GM12878 (cell line): ENCODE data around the gene CAB39. TPM values are rescaled to one million over a fixed set of nuclear protein-coding genes. Genes with fewer than 3 reads are reported as not detected.
A peak's percentile ranks its signal among the peaks of the same experiment; 100 is the strongest.

Source experiments
- ATAC-seq: fragments of 200-7000 bp; cut with Tn5 transposase; 3 replicates; pipeline ENCODE4 v1.9.1; 2020; ENCODE audit warnings: mild to moderate bottlenecking, moderate library complexity
- BruUV-seq: library from RNA; stranded (reverse); fragments of 400-500 nt; replicated peaks from 2 replicates; lab custom pipeline; 2021; lab: Mats Ljungman, UMichigan
- CTCF ChIA-PET: fragments of 300-600 bp; sonication (Branson Sonifier 250); formaldehyde crosslinking; extraction: SDS; loops from one replicate; lab custom pipeline; 2021; ENCODE audit warnings: inconsistent platforms; lab: Yijun Ruan, JAX
- POLR2A ChIA-PET: fragments of 350-600 bp; formaldehyde crosslinking; extraction: SDS; loops from one replicate; lab custom pipeline; 2021; ENCODE audit warnings: inconsistent platforms; lab: Charles Lee
- RAD21 ChIA-PET: fragments of 300-600 bp; sonication (Branson Sonifier 250); formaldehyde crosslinking; loops from one replicate; lab custom pipeline; 2023; ENCODE audit warnings: antibody characterized with exemption; ENCODE audit not compliant: unreplicated experiment; lab: Charles Lee
- SMC1A ChIA-PET: fragments of 300-600 bp; sonication (Branson Sonifier 250); formaldehyde crosslinking; loops from one replicate; lab custom pipeline; 2023; ENCODE audit not compliant: unreplicated experiment, uncharacterized antibody; lab: Charles Lee
- DNase-seq: peaks from one replicate; pipeline ENCODE4 v3.0.0-alpha.2; 2011; ENCODE audit warnings: low read depth, low spot score
- FAIRE-seq: peaks from 3 replicates; lab custom pipeline; 2011; peaks lifted over from hg19 to GRCh38; lab: Jason Lieb, UNC
- H2AFZ ChIP-seq: 2 replicates; pipeline ENCODE4 v1.6.0; 2011; ENCODE audit warnings: low read depth, low read length, control low read depth; ENCODE audit not compliant: control insufficient read depth
- H3K27ac ChIP-seq: 2 replicates; pipeline ENCODE4 v1.5.1; 2011; ENCODE audit warnings: control low read depth; ENCODE audit not compliant: control insufficient read depth, insufficient read depth
- H3K27me3 ChIP-seq, 2 experiments: replicated peaks in 1 of 2; 2 replicates each; pipeline versions ENCODE4 v1.6.0 to v1.6.1; 2011; ENCODE audit warnings: low read length in 1 of 2; ENCODE audit not compliant: control insufficient read depth in 2 of 2, insufficient read depth in 2 of 2
- H3K36me3 ChIP-seq, 2 experiments: 2 replicates each; pipeline ENCODE4 v1.5.1; 2011; ENCODE audit warnings: low read length in 1 of 2; ENCODE audit not compliant: control insufficient read depth in 2 of 2, insufficient read depth in 2 of 2
- H3K4me1 ChIP-seq: 2 replicates; pipeline ENCODE4 v1.6.1; 2011; ENCODE audit warnings: mild to moderate bottlenecking, low read length, moderate library complexity, mixed read lengths; ENCODE audit not compliant: control insufficient read depth, insufficient read depth
- H3K4me2 ChIP-seq: 2 replicates; pipeline ENCODE4 v1.6.0; 2011; ENCODE audit warnings: control low read depth; ENCODE audit not compliant: control insufficient read depth, insufficient read depth
- H3K4me3 ChIP-seq: fragments of 200-600 bp; sonication (generic); 2 replicates; pipeline ENCODE4 v1.5.1; 2016
- H3K79me2 ChIP-seq: 2 replicates; pipeline ENCODE4 v1.6.0; 2011; ENCODE audit warnings: low read length; ENCODE audit not compliant: control insufficient read depth, insufficient read depth
- H3K9ac ChIP-seq: 2 replicates; pipeline ENCODE4 v1.8.0; 2011; ENCODE audit warnings: low read length, control low read depth, mixed read lengths; ENCODE audit not compliant: control insufficient read depth, insufficient read depth
- H3K9me3 ChIP-seq: replicated peaks from 3 replicates; pipeline ENCODE4 v1.5.1; 2011; ENCODE audit warnings: mild to moderate bottlenecking, low read length; ENCODE audit not compliant: control insufficient read depth, insufficient read depth
- H4K20me1 ChIP-seq: 2 replicates; pipeline ENCODE4 v1.6.0; 2011; ENCODE audit not compliant: control insufficient read depth, insufficient read depth
- ESRRA ChIP-seq: IDR thresholded peaks from 2 replicates; pipeline ENCODE4 v1.6.1; 2012; ENCODE audit warnings: mild to moderate bottlenecking, low read length, improper control_type of control experiment
- SMC3 ChIP-seq: IDR thresholded peaks from 2 replicates; pipeline ENCODE4 v1.6.1; 2011; ENCODE audit warnings: low read length, improper control_type of control experiment, borderline replicate concordance
- WGBS: methylation state at CpG from one replicate; pipeline ENCODE4 v1.1.6; 2016; ENCODE audit warnings: low lambda C conversion rate; ENCODE audit not compliant: insufficient replicate concordance, insufficient coverage; ENCODE audit errors: missing lambda C conversion rate; 5-methylcytosine and 5-hydroxymethylcytosine counted together
- in situ Hi-C: fragments of 300-500 bp; cut with MboI; formaldehyde crosslinking; loops from 9 replicates; pipeline ENCODE4 v1.14.3; 2018; ENCODE audit warnings: mixed read lengths
- intact Hi-C: fragments of 100-400 bp; cut with micrococcal nuclease; formaldehyde crosslinking; loops from one replicate; pipeline ENCODE4 v1.14.2; 2022; ENCODE audit not compliant: unreplicated experiment
- polyA plus RNA-seq, 11 experiments: library from polyadenylated mRNA; depleted of rRNA in 4 of 11; unstranded in 6 of 11; stranded (reverse) in 5 of 11; fragments of >200 nt; fragmentation: Nextera tagmentation in 4 of 11; fragmentation: Illumina TruSeq in 1 of 11; extraction: Ambion mirVana in 4 of 11; extraction: Trizol in 1 of 11; gene quantifications; 1 replicate in 1 of 11; 2 replicates in 10 of 11; pipeline versions ENCODE4 v1.2.1 to v1.2.3, GENCODE V29; 2011 to 2016; ENCODE audit warnings: inconsistent platforms in 2 of 11, missing spikeins in 2 of 11, low read depth in 1 of 11
- total RNA-seq, 4 experiments: library from RNA; depleted of rRNA in 3 of 4; stranded (reverse); fragments of >200 nt in 3 of 4; fragmentation: Illumina TruSeq in 1 of 4; extraction: Trizol in 1 of 4; gene quantifications; 2 replicates each; pipeline versions ENCODE4 v1.2.1 to v1.2.3, GENCODE V29; 2013 to 2021
- TF ChIP-seq, protein P1 (sequence below): fragments of 450-650 bp; IDR thresholded peaks from 2 replicates; pipeline ENCODE4 v1.6.1; 2016; ENCODE audit warnings: mild to moderate bottlenecking, moderate library complexity, borderline replicate concordance
- TF ChIP-seq, protein P2 (sequence below): fragments of 450-650 bp; IDR thresholded peaks from 2 replicates; pipeline ENCODE4 v1.6.1; 2016; ENCODE audit warnings: mild to moderate bottlenecking
- TF ChIP-seq, protein P3 (sequence below), 3 experiments: IDR thresholded peaks in 2 of 3; conservative IDR thresholded peaks in 1 of 3; 2 replicates each; pipeline ENCODE4 v1.5.1; 2011; ENCODE audit warnings: low read depth in 3 of 3, low read length in 3 of 3, mild to moderate bottlenecking in 3 of 3, control low read depth in 2 of 3, moderate library complexity in 2 of 3, inconsistent platforms in 1 of 3, mixed read lengths in 1 of 3; ENCODE audit not compliant: control insufficient read depth in 2 of 3, insufficient read depth in 1 of 3; ENCODE audit errors: extremely low read depth in 1 of 3

CAB39 gene
- total and polyA plus RNA-seq, 10 of the 15 experiments (the other 5 are each of a cell fraction or from before 2014, with no cell fraction given): 13.3 to 129 (median 62.9) TPM

DNA sequence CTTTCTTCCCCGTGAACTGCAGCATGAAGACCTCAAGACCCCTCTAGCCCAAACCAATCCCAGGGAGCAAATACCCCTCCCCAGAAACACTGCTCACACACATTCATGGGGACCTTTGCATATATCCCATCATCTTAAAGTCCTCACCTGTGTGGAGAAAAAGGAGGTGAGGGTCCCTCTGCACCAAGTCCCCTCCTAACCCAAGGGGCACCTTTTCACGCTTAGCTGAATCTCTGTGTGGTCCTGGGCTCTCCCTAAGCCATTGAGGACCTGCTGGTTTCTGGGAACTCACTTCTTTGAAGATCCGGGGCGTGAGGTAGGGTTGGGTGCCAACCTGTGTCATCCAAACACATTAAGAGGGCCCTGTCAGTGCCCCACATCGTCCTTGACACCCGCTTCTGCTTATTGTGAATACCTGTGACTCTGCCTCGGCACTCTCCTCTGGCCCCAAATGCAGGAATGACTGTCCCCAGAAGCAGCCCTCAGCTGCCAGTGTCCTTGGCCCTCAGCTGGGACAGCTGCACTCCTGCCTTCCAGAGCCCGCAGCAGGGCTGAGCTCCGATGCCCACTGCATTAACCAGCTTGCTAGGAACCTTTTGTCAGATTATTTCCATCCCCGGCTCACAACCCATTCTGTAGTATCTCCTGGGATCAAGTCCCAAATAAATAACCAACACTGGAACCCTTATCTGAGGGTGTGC, 110.8 kb downstream of the CAB39 start (continued):
- TF ChIP-seq, protein P1, sequence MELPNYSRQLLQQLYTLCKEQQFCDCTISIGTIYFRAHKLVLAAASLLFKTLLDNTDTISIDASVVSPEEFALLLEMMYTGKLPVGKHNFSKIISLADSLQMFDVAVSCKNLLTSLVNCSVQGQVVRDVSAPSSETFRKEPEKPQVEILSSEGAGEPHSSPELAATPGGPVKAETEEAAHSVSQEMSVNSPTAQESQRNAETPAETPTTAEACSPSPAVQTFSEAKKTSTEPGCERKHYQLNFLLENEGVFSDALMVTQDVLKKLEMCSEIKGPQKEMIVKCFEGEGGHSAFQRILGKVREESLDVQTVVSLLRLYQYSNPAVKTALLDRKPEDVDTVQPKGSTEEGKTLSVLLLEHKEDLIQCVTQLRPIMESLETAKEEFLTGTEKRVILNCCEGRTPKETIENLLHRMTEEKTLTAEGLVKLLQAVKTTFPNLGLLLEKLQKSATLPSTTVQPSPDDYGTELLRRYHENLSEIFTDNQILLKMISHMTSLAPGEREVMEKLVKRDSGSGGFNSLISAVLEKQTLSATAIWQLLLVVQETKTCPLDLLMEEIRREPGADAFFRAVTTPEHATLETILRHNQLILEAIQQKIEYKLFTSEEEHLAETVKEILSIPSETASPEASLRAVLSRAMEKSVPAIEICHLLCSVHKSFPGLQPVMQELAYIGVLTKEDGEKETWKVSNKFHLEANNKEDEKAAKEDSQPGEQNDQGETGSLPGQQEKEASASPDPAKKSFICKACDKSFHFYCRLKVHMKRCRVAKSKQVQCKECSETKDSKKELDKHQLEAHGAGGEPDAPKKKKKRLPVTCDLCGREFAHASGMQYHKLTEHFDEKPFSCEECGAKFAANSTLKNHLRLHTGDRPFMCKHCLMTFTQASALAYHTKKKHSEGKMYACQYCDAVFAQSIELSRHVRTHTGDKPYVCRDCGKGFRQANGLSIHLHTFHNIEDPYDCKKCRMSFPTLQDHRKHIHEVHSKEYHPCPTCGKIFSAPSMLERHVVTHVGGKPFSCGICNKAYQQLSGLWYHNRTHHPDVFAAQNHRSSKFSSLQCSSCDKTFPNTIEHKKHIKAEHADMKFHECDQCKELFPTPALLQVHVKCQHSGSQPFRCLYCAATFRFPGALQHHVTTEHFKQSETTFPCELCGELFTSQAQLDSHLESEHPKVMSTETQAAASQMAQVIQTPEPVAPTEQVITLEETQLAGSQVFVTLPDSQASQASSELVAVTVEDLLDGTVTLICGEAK: no peak
- TF ChIP-seq, all 136 proteins: peak for 2

DNA sequence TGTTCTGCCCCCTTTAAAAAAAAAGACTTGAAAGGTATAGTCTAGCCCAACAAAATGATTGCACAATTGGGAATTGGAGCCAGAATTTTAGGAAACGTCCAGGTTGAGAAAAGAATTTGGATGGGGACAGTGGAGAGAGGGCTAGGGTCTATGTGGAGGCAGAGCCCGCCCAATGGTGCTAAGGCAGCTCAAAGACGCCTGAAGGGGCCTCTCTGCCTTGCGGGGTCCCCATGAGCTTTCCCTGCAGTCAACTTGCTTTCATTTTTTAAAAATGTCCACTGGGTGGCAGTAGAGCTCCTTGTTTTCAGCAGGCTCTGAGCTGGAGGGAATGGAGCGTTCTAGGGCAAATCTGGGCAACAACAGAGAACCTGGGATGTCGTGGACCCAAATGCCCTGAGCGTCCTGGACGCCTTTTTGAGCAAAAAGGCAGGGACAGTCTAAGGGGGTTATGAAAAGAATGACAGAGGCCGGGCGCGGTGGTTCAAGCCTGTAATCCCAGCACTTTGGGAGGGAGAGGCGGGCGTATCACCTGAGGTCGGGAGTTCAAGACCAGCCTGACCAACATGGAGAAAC, 111.8 kb downstream of the CAB39 start:
- H3K27ac ChIP-seq: no peak overlapping the region
- no peaks in the 10 kb centered on the region for H3K79me2 ChIP-seq
- FAIRE-seq (peak; percentile 98), DNase-seq (peak; percentile 45), ATAC-seq (peak; percentile 88)
- no peaks in the 10 kb centered on the region; the same call in 1 of the 2 replicates for H4K20me1 ChIP-seq
- H2AFZ ChIP-seq: peak overlapping the region; percentile 68
- RAD21 ChIA-PET: interaction anchor here (0.6 to 4.4 kb wide), 38 partner anchors 8 to 815 kb away, joined by 3 to 52 read pairs (median 4); partner anchors contain the start of genes GPR55, ITM2C and PSMD1
- BruUV-seq: no TSS peak
- no peaks in the 10 kb centered on the region; the same call in 2 of the 3 replicates for H3K9me3 ChIP-seq
- H3K4me1 ChIP-seq: peaks cover 5% of the 10 kb centered on the region; the same call in 1 of the 2 replicates
- no peaks in the 10 kb centered on the region for H3K27me3 ChIP-seq
- intact Hi-C loops (loop anchor here (1.0 to 10.0 kb wide), 5 partner anchors 24 to 570 kb away; partner anchors contain the start of gene B3GNT7), in situ Hi-C loops (no loop called here)
- CTCF ChIA-PET: interaction anchor here (0.5 to 3.6 kb wide), 90 partner anchors 9 to 1009 kb away, joined by 3 to 54 read pairs (median 4); partner anchors contain the start of genes ARMC9, GPR55, ITM2C and SPATA3
- SMC1A ChIA-PET: interaction anchor here (0.6 to 3.4 kb wide), 40 partner anchors 8 to 1316 kb away, joined by 3 to 61 read pairs (median 4); no protein-coding TSS in a partner anchor
- H3K4me2 ChIP-seq: peak overlapping the region; percentile 67
- no peak overlapping the region for H3K4me3 ChIP-seq
- POLR2A ChIA-PET: interaction anchor here (0.6 to 1.0 kb wide), 4 partner anchors 14 to 114 kb away, joined by 3 read pairs; no protein-coding TSS in a partner anchor
- peaks cover 0 to 7% of the 10 kb centered on the region in 2 experiments; a peak in 3 of 4 replicates for H3K36me3 ChIP-seq
- no peak overlapping the region for H3K9ac ChIP-seq
- WGBS: 34% methylated on average over 14 of the region's 14 CpGs
- TF ChIP-seq, protein P2, sequence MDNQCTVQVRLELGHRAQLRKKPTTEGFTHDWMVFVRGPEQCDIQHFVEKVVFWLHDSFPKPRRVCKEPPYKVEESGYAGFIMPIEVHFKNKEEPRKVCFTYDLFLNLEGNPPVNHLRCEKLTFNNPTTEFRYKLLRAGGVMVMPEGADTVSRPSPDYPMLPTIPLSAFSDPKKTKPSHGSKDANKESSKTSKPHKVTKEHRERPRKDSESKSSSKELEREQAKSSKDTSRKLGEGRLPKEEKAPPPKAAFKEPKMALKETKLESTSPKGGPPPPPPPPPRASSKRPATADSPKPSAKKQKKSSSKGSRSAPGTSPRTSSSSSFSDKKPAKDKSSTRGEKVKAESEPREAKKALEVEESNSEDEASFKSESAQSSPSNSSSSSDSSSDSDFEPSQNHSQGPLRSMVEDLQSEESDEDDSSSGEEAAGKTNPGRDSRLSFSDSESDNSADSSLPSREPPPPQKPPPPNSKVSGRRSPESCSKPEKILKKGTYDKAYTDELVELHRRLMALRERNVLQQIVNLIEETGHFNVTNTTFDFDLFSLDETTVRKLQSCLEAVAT: 0 out of 2 replicates have a peak, but pooled peaks have one; percentile 62
- TF ChIP-seq, protein P3, sequence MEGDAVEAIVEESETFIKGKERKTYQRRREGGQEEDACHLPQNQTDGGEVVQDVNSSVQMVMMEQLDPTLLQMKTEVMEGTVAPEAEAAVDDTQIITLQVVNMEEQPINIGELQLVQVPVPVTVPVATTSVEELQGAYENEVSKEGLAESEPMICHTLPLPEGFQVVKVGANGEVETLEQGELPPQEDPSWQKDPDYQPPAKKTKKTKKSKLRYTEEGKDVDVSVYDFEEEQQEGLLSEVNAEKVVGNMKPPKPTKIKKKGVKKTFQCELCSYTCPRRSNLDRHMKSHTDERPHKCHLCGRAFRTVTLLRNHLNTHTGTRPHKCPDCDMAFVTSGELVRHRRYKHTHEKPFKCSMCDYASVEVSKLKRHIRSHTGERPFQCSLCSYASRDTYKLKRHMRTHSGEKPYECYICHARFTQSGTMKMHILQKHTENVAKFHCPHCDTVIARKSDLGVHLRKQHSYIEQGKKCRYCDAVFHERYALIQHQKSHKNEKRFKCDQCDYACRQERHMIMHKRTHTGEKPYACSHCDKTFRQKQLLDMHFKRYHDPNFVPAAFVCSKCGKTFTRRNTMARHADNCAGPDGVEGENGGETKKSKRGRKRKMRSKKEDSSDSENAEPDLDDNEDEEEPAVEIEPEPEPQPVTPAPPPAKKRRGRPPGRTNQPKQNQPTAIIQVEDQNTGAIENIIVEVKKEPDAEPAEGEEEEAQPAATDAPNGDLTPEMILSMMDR (IDR thresholded peaks at IDR 0.05 in 2 of 3, conservative IDR thresholded peaks at IDR 0.05 in 1 of 3; ENCODE audit: control insufficient read depth in 2 of 3, extremely low read depth in 1 of 3, insufficient read depth in 1 of 3, low read depth in 3 of 3, low read length in 3 of 3): peak; percentile 59 to 77 (median 62)
- TF ChIP-seq, protein P1: no peak
- TF ChIP-seq ESRRA (no peak), SMC3 (peak; percentile 83)
